Ammon's horn (tissue), 1 donor: ENCODE results near the gene TTC7B.
"Not testable (repeated sequence)": the region's sequence is repeated elsewhere in the genome, so short reads cannot be mapped to it uniquely, and the experiment has no call there.

Source experiments
- DNase-seq: peaks from one replicate; pipeline ENCODE4 v3.0.0-alpha.2; 2016; ENCODE audit warnings: low spot score

TTC7B gene

DNA sequence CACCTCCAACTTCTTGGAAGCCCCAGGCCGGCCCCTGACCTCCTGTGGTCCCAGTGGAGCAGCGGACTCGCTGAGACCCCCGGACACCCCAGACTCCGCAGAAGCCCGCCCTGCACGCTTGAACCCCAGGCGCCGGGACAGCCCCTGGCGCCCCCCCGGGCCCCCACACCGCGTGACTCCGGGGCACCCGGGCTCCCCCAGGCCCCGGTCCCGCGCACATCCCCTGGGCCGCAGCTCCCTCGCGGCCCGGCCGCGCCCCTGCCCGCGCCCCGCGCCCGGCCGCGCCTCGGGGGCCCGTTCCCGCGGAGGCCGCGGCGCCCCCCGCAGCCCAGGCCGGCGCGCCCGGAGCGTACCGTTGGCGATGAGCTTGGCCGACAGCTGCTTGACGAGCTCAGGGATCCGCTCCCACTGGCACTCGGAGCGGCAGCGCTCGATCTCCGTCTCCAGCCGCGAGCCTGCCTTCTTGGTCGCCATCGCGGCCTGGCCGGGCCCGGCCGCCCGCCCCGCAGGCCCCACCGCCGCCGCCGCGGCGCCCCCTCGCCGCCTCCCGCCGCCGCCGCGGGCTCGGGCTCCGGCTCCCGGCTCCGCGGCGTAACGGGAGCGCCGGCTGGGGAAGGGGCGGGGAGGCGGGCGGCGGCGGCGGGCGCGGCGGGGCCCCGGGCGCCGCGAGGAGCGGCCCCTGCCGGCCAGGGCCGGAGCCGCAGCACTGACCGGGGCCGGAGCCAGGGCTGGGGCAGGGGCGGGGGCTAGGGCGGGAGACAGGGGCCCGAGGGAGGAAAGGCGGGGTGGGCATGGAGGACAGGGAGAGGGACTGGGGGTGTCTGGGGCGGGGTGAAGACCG lies at the start of gene TTC7B:
Gene TTC7B, minus strand, starts transcription at position 609 of the 841 bp plus-strand sequence. Its CDS starts 135 bp downstream, at position 474.
- DNase-seq, result no peak

DNA sequence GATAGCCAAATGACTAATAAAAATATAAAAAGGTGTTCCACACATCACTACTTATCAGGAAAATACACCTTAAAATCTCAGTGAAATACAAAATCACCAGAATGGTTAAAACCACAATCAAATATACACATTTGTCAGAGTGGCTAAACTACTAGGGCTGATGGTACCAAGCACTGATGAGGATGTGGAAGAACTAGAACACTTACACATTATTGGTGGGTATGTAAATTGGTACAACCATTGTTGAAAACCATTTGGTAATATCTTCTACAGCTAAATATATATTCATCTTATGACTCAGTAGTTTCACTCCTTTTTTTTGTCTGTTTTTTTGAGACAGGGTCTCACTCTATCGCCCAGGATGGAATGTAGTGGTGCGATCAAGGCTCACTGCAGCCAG lies 48.5 kb upstream of the TTC7B start:
- no peak for DNase-seq

GRCh38 chr14:90858511-90858910 lies 42.3 kb upstream of the TTC7B start:
- no peak for DNase-seq

DNA sequence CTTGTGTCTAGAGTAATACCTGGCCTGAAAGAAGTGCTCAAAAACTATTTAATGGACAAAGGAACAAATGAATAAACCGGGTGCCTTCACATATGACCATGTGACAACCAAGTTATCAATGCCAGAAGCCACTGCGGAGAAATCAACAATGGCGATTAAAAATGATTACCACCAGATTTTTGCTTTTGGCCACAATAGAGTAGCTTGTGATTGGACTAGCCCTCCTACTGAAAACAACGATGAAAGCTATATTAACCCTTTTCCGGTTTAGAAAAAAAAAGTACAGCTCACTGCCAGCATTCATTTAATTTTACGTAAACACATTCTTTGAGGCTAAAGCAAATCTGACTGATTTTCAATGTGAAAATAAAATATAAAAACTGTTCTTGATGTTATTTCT lies 41.6 kb upstream of the TTC7B start:
- no peak for DNase-seq

GRCh38 chr14:90856115-90856514 lies 39.9 kb upstream of the TTC7B start:
- DNase-seq, result not testable (repeated sequence)

- DNase-seq, result no peak
Observed at GRCh38 chr14:90853116-90853515, 36.9 kb upstream of the TTC7B start.

- peak; percentile 52 for DNase-seq
Observed at GRCh38 chr14:90851327-90852036, 35.3 kb upstream of the TTC7B start.

GRCh38 chr14:90850487-90850886 lies 34.3 kb upstream of the TTC7B start:
- DNase-seq, result no peak

DNA sequence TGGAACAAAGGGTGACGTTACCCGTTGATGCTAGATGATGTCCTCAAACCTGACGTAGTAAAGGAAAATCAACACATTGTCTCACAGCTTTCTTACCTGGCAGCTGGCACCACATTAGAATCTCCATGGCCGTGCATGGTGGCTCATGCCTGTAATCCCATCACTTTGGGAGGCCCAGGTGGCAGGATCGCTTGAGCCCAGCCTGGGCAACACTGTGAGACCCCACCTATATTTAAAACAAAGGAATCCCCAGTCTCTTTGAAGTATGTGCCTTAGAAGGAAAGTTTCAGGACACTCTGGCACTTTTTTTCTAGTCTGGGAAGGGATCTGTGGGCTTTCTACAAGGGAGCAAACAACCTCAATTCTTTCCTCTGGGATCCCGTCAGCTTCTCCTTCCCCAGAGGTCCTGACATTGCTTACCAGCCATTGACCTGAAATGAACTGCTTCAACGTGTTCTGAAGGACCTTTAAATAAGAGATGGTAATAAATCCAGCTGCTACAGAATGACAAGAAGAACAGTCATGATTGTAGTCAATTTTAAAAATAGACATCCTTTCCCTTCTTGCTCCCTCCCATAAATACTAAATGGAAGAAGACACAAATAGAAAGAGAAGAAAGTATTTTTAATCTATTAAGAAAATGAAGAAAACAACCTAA lies 33.7 kb upstream of the TTC7B start:
- no peak for DNase-seq

DNA sequence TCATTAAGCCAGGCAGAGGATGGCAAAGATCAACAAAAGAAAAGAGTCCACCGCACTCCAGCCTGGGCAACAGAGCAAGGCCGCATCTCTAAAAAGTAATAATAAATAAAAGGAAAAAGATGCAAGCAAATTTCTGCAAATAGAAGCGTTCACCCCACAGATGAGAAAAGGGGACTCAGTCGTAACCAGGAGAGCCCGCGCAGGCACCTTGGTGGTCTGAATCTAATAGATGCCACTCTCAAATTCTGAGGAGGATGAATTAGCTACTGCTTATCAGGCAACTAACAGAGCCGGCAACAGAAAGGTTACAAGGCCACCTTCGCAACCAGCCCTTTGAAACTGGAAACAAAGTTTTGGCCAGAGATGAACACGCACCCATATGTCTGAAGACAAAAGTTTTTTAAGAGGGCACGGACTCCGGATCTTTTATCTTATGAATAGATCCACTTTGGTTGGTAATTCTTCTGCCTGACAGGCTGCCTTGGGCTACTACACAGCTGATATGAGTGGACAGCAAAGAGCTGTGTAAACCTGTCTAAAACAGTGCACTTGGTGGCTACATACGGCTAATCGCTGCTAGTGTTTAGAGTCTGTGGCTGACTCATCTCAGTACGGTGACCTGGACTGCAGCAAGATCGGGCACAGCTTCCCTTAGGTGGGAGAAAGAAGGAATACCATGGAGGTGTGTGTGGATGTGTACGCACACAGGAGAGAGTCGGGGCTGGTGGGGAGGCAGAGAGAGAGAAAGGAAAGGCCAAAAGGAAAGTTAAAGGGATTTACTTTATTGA lies 32.9 kb upstream of the TTC7B start:
- no peak for DNase-seq

DNA sequence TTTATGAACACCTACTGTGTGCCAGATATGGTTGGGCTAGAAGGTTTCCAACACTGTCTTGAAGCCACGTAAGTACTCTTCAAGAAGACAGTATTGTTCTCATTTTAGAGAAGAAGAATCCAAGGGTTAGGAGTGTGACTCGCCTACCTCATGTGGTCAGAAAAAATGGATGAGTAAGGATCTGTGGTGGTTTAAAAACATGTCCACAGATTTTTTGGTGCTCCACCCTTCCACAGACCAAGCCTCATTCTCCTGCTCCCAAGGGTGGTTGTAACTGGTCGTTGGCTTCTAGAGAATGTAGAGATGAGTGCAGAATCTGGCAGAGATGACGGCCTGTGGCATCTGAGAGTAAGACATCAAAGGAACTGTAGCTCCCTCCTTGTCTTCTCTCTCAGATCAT lies 30.3 kb upstream of the TTC7B start:
- no peak for DNase-seq

GRCh38 chr14:90844321-90844720 lies 28.1 kb upstream of the TTC7B start:
- DNase-seq, result no peak

GRCh38 chr14:90842726-90843125 lies 26.5 kb upstream of the TTC7B start:
- DNase-seq, result peak; percentile 60

DNA sequence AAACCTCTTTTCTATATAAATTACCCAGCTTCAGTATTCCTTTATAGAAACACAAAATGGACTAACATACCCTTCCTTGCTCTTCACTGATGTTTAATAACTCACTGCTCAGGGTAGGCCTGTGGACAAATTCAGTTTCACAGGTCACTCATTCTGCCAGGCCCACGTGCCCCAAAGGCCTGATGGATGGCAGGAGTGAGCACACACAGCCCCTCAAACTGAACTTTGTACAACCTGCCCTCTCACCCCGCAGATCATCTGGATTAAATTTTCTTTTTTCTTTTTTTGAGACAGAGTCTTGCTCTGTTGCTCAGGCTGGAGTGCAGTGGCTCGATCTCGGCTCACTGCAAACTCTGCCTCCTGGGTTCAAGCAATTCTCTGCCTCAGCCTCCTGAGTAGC lies 24.4 kb upstream of the TTC7B start:
- not testable (repeated sequence) for DNase-seq

DNA sequence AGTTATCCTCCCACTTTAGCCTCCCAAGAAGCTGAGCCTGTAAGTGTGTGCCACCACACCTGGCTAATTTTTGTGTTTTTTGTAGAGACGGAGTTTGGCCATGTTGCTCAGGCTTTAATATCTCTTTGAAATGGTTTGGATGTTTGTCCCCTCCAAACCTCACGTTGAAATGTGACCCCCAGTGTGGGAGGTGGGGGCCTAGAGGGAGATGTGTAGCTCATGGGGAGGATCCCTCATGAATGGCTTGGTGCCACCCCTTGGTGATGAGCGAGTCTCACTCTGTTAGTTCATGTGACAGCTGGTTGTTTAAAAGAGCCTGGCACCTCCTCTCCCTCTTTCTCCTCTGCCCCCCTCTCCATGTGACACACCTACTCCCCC lies 23.6 kb upstream of the TTC7B start:
- no peak for DNase-seq

DNA sequence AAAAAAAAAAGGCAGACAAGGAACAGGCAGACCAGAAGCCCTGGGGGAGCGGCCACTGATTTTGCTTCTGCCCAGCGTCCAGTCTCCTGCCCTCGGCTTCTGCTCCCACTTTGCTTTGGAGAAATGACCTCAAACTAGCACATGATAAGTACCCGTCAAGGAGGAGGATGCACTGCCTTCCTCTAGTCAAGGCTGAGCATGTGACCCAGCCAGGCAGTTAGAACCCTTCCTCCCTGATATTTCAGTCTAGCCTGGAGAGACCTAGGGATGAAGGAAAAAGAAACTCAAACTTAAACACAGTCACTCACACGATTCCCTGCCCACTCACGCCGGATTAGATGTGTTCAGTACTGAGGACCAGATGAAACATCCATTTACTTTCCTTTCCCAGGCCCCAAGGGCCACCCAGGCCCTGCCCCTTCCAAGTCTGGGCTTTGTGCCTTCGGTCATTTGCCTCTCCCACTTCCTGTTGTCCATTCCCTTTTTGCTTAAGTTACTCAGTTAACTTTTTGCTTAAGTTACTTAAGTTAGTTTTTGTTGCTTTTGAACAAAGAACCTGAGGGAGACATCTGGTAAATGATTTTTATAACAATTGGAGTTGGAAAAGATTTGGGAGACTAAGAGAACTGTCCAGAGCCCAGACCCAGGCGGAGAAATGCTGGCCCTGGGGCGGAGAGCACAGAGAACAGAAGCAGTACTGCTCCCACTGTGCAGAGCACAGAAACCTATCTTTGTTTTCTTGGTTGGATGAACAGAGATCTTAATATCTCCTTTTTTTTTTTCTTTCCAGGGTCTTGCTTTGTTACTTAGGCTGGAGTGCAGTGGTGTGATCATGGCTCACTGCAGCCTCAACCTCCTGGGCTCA lies 23.0 kb upstream of the TTC7B start:
- peak; percentile 54 for DNase-seq

GRCh38 chr14:90838531-90838930 lies 22.3 kb upstream of the TTC7B start:
- DNase-seq, result not testable (repeated sequence)

- DNase-seq, result no peak
Observed at GRCh38 chr14:90837355-90837754, 21.1 kb upstream of the TTC7B start.

- DNase-seq, result no peak
Observed at GRCh38 chr14:90836692-90837063, 20.4 kb upstream of the TTC7B start.

GRCh38 chr14:90831821-90832220 lies 15.6 kb upstream of the TTC7B start:
- no peak for DNase-seq
